ENCODE data around the gene CNMD.

DNA sequence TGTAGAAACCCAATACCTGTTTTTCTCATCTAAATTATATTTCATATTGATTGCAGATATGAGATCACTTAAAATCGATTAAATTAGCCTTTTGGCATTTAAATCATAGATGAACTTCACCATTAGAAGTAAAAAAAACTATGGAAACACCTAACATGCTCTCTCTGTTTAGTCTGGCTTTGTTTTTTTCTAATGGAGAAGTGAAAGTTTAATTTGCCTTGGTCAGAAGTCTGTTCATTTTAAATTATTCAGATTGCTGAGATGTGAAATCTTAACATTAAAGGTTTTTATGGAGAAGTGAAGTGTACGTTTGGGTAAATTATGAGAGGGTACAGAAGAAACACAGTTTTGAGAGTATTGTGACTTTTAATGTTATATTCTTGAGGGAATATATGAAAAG is 80.3 kb downstream of the CNMD start:
- TF ChIP-seq, protein P1, sequence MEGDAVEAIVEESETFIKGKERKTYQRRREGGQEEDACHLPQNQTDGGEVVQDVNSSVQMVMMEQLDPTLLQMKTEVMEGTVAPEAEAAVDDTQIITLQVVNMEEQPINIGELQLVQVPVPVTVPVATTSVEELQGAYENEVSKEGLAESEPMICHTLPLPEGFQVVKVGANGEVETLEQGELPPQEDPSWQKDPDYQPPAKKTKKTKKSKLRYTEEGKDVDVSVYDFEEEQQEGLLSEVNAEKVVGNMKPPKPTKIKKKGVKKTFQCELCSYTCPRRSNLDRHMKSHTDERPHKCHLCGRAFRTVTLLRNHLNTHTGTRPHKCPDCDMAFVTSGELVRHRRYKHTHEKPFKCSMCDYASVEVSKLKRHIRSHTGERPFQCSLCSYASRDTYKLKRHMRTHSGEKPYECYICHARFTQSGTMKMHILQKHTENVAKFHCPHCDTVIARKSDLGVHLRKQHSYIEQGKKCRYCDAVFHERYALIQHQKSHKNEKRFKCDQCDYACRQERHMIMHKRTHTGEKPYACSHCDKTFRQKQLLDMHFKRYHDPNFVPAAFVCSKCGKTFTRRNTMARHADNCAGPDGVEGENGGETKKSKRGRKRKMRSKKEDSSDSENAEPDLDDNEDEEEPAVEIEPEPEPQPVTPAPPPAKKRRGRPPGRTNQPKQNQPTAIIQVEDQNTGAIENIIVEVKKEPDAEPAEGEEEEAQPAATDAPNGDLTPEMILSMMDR (IDR thresholded peaks at IDR 0.05) = no peak
- no peak for TF ChIP-seq POLR2A (IDR thresholded peaks at IDR 0.05)

All from adrenal gland (tissue), 5 donors.